ENCODE data around the gene PLCH1. TPM values are rescaled to one million over a fixed set of nuclear protein-coding genes. Genes with fewer than 3 reads are reported as not detected.

The PLCH1 gene, protein sequence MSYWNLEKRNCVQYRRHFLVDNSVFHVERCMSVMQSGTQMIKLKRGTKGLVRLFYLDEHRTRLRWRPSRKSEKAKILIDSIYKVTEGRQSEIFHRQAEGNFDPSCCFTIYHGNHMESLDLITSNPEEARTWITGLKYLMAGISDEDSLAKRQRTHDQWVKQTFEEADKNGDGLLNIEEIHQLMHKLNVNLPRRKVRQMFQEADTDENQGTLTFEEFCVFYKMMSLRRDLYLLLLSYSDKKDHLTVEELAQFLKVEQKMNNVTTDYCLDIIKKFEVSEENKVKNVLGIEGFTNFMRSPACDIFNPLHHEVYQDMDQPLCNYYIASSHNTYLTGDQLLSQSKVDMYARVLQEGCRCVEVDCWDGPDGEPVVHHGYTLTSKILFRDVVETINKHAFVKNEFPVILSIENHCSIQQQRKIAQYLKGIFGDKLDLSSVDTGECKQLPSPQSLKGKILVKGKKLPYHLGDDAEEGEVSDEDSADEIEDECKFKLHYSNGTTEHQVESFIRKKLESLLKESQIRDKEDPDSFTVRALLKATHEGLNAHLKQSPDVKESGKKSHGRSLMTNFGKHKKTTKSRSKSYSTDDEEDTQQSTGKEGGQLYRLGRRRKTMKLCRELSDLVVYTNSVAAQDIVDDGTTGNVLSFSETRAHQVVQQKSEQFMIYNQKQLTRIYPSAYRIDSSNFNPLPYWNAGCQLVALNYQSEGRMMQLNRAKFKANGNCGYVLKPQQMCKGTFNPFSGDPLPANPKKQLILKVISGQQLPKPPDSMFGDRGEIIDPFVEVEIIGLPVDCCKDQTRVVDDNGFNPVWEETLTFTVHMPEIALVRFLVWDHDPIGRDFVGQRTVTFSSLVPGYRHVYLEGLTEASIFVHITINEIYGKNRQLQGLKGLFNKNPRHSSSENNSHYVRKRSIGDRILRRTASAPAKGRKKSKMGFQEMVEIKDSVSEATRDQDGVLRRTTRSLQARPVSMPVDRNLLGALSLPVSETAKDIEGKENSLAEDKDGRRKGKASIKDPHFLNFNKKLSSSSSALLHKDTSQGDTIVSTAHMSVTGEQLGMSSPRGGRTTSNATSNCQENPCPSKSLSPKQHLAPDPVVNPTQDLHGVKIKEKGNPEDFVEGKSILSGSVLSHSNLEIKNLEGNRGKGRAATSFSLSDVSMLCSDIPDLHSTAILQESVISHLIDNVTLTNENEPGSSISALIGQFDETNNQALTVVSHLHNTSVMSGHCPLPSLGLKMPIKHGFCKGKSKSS (N-terminal part only)
- total RNA-seq (2021) (3.1 TPM in 2 replicates), Bru-seq, nascent RNA (percentile 50 among the genes with signal in this experiment), BruChase-seq, experiment 1, labeled RNA remaining after a 2-hour chase (percentile 46 among the genes with signal in this experiment), BruChase-seq, experiment 2, labeled RNA remaining after a 6-hour chase (percentile 42 among the genes with signal in this experiment)
- long read RNA-seq, full-length matches to known transcripts, result 3 of 10 reads
- long read RNA-seq, partial matches to known transcripts, result 2 of 10 reads
- long read RNA-seq, other reads (novel, unspliced or antisense), result 5 of 10 reads

DNA sequence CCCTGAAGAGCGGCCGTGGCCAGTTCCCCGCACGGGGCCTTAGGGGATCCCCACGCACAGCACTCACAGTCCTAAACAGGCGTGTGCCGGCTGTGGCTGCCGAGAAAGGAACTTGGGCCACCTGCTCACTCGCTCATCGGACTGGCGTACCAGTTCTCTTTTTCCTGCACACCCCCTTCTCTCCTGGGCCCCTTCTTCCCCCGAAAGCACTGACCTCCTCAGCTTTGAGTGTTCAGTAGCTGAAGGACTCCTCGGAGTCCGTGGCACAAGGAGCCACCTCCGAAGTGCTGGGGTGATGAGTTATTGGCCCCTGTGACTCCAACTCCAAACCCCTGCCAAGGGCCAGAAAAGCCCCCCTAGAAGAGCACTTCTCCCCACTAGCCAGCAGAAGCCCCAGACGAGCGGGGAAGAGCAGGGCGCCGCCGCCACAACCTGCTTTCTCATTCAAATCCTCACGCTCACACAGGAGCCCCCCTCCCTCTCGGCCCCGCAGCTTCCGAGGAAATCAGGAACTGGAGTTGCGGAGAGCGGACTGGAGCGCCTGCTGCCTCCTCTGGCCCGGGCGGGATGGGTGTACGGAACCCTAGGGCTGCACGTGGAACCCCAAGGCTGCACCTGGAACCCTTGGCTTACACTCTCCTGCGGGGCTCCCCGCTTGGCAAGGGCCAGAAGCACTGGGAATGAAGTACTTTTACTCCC lies at the start of gene PLCH1:
Gene PLCH1 (minus strand): TSS at position 446 of the 699 bp plus-strand sequence. CDS start 40,847 bp downstream, outside the sequence.
- no TSS peak for BruUV-seq (replicated peaks)
- CTCF ChIA-PET, result no interaction called here
- intact Hi-C loops (cut with micrococcal nuclease; ENCODE audit: unreplicated experiment), result loop anchor here (2.0 kb wide), 1 partner anchor 62 kb away; the partner anchor contains the start of gene C3orf33

DNA sequence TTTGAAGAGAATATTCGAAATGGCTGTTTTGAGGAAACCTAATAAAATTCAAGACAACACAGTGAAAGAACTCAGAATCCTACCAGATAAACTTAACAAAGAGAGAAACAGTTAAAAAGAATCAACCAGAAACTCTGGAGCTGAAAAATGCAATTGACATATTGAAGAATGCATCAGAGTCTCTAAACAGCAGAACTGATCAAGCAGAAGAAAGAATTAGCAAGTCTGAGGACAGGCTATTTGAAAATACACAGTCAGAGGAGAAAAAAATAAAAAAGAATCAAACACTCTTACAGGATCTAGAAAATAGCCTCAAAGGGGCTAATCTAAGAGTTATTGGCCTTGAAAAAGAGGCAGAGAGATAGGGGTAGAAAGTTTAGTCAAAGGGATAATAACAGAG lies 47.7 kb upstream of the PLCH1 start:
- Histone ChIP-seq H3K36me3 (ENCODE audit: insufficient read depth, low read length, poor library complexity, severe bottlenecking) (peaks cover 4% of the 10 kb centered on the region), H3K27ac (ENCODE audit: low read depth, low read length, poor library complexity, severe bottlenecking) (no peak overlapping the region), H3K4me3 (ENCODE audit: low read depth, low read length, poor library complexity, severe bottlenecking) (no peak overlapping the region), H3K4me1 (ENCODE audit: insufficient read depth, low read length, poor library complexity, severe bottlenecking) (no peaks in the 10 kb centered on the region), H3K9me3 (ENCODE audit: low read depth, low read length, poor library complexity, severe bottlenecking) (no peaks in the 10 kb centered on the region), H3K27me3 (replicated peaks; ENCODE audit: insufficient read depth, low read depth, low read length, poor library complexity) (no peaks in the 10 kb centered on the region)
- ChIA-PET CTCF (no interaction called here), POLR2A (ENCODE audit: low non-redundant PET) (no interaction called here)
- no peak for TF ChIP-seq EZH2 (IDR thresholded peaks at IDR 0.05; ENCODE audit: borderline replicate concordance, low read depth, low read length, poor library complexity, severe bottlenecking)
- TF ChIP-seq, protein P1, sequence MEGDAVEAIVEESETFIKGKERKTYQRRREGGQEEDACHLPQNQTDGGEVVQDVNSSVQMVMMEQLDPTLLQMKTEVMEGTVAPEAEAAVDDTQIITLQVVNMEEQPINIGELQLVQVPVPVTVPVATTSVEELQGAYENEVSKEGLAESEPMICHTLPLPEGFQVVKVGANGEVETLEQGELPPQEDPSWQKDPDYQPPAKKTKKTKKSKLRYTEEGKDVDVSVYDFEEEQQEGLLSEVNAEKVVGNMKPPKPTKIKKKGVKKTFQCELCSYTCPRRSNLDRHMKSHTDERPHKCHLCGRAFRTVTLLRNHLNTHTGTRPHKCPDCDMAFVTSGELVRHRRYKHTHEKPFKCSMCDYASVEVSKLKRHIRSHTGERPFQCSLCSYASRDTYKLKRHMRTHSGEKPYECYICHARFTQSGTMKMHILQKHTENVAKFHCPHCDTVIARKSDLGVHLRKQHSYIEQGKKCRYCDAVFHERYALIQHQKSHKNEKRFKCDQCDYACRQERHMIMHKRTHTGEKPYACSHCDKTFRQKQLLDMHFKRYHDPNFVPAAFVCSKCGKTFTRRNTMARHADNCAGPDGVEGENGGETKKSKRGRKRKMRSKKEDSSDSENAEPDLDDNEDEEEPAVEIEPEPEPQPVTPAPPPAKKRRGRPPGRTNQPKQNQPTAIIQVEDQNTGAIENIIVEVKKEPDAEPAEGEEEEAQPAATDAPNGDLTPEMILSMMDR (conservative IDR thresholded peaks at IDR 0.05; ENCODE audit: low read depth, low read length), result no peak
- intact Hi-C loops (cut with micrococcal nuclease; ENCODE audit: unreplicated experiment), result no loop called here
- no peak for DNase-seq (ENCODE audit: low spot score)
- no TSS peak for BruUV-seq (replicated peaks)

More for the DNA sequence above, at the start of gene PLCH1:
- Histone ChIP-seq H3K4me1 (ENCODE audit: insufficient read depth, low read length, poor library complexity, severe bottlenecking) (peaks cover 16% of the 10 kb centered on the region), H3K4me3 (ENCODE audit: low read depth, low read length, poor library complexity, severe bottlenecking) (peak within 1 kb of the TSS; percentile 72), H3K27me3 (replicated peaks; ENCODE audit: insufficient read depth, low read depth, low read length, poor library complexity) (no peaks in the 10 kb centered on the region), H3K9me3 (ENCODE audit: low read depth, low read length, poor library complexity, severe bottlenecking) (no peaks in the 10 kb centered on the region), H3K36me3 (ENCODE audit: insufficient read depth, low read length, poor library complexity, severe bottlenecking) (no peaks in the 10 kb centered on the region), H3K27ac (ENCODE audit: low read depth, low read length, poor library complexity, severe bottlenecking) (peak within 1 kb of the TSS; percentile 39)
- DNase-seq (ENCODE audit: low spot score), result peak; percentile 90
- POLR2A ChIA-PET (ENCODE audit: low non-redundant PET), result no interaction called here
- TF ChIP-seq, protein P1 (conservative IDR thresholded peaks at IDR 0.05; ENCODE audit: low read depth, low read length), result no peak
- TF ChIP-seq EZH2 (IDR thresholded peaks at IDR 0.05; ENCODE audit: borderline replicate concordance, low read depth, low read length, poor library complexity, severe bottlenecking), result no peak

Data from A673 (cell line).